HEK293 (cell line): ENCODE results near the gene ARHGAP25.

Experiments
- CTCF ChIA-PET: fragments of 350-600 bp; formaldehyde crosslinking; extraction: SDS; loops from one replicate; lab custom pipeline; 2021; ENCODE audit warnings: antibody characterized with exemption; lab: Yijun Ruan, JAX
- POLR2A ChIA-PET: fragments of 300-600 bp; formaldehyde crosslinking; extraction: SDS; loops from one replicate; lab custom pipeline; 2020; ENCODE audit warnings: antibody characterized with exemption, inconsistent platforms; lab: Yijun Ruan, JAX
- H3K27ac ChIP-seq: fragments of 200-500 bp; sonication (Bioruptor generic); 2 replicates; pipeline ENCODE4 v1.5.1; 2014; ENCODE audit warnings: low read depth, low read length, control low read depth, inconsistent platforms; ENCODE audit errors: extremely low read depth
- H3K36me3 ChIP-seq, 2 experiments: fragments of 200-500 bp in 1 of 2; sonication (Bioruptor generic) in 1 of 2; 1 replicate in 1 of 2; 2 replicates in 1 of 2; pipeline ENCODE4 v1.5.1; 2014 to 2017; ENCODE audit warnings: inconsistent platforms in 2 of 2, low read length in 2 of 2; ENCODE audit not compliant: control insufficient read depth in 2 of 2, insufficient read depth in 1 of 2
- H3K4me1 ChIP-seq: fragments of 200-500 bp; sonication (Bioruptor generic); 2 replicates; pipeline ENCODE4 v1.5.1; 2014; ENCODE audit warnings: mild to moderate bottlenecking, low read length, inconsistent platforms; ENCODE audit not compliant: control insufficient read depth, insufficient read depth
- H3K4me3 ChIP-seq: 2 replicates; pipeline ENCODE4 v1.5.1; 2011; ENCODE audit warnings: low read depth, mild to moderate bottlenecking, control low read depth, low read length, moderate library complexity
- H3K9me3 ChIP-seq: fragments of 200-500 bp; sonication (Bioruptor generic); 2 replicates; pipeline ENCODE4 v1.5.1; 2014; ENCODE audit warnings: low read depth, low read length, inconsistent platforms; ENCODE audit not compliant: control insufficient read depth, insufficient read depth
- BCL11A ChIP-seq: fragments of 450-650 bp; formaldehyde crosslinking; IDR thresholded peaks from 2 replicates; pipeline ENCODE4 v1.5.1; 2016; ENCODE audit warnings: low read depth, missing biosample characterization, missing genetic modification characterization
- HOXD13 ChIP-seq: sonication (generic); formaldehyde crosslinking; IDR thresholded peaks from 2 replicates; pipeline ENCODE4 v1.8.0; 2022; ENCODE audit warnings: missing genetic modification reagents, borderline replicate concordance
- OVOL3 ChIP-seq: fragments of 450-650 bp; formaldehyde crosslinking; IDR thresholded peaks from 2 replicates; pipeline ENCODE4 v1.5.1; 2016; ENCODE audit warnings: missing biosample characterization, missing genetic modification characterization
- ZNF16 ChIP-seq: fragments of 450-650 bp; formaldehyde crosslinking; IDR thresholded peaks from 2 replicates; pipeline ENCODE4 v1.5.1; 2016; ENCODE audit warnings: low read depth, missing biosample characterization, missing genetic modification characterization
- ZNF19 ChIP-seq: fragments of 450-650 bp; formaldehyde crosslinking; IDR thresholded peaks from 2 replicates; pipeline ENCODE4; 2016; ENCODE audit warnings: missing biosample characterization, missing genetic modification characterization, low read depth
- ZNF221 ChIP-seq: fragments of 450-650 bp; formaldehyde crosslinking; IDR thresholded peaks from 2 replicates; pipeline ENCODE4 v1.5.1; 2017; ENCODE audit warnings: missing biosample characterization, missing genetic modification characterization, borderline replicate concordance
- ZNF26 ChIP-seq: fragments of 450-650 bp; formaldehyde crosslinking; IDR thresholded peaks from 2 replicates; pipeline ENCODE4 v1.5.1; 2016; ENCODE audit warnings: missing biosample characterization, missing genetic modification characterization
- ZNF280D ChIP-seq: fragments of 450-650 bp; formaldehyde crosslinking; IDR thresholded peaks from 2 replicates; pipeline ENCODE4 v1.5.1; 2016; ENCODE audit warnings: missing biosample characterization, missing genetic modification characterization
- ZNF302 ChIP-seq: fragments of 450-650 bp; formaldehyde crosslinking; IDR thresholded peaks from 2 replicates; pipeline ENCODE4 v1.5.1; 2016; ENCODE audit warnings: missing biosample characterization, missing genetic modification characterization, low read depth
- ZNF335 ChIP-seq: fragments of 450-650 bp; formaldehyde crosslinking; conservative IDR thresholded peaks from 2 replicates; pipeline ENCODE4 v1.5.1; 2016; ENCODE audit warnings: missing biosample characterization, missing genetic modification characterization
- ZNF398 ChIP-seq: fragments of 450-650 bp; formaldehyde crosslinking; IDR thresholded peaks from 2 replicates; pipeline ENCODE4 v1.5.1; 2017; ENCODE audit warnings: missing biosample characterization, missing genetic modification characterization
- ZNF549 ChIP-seq: fragments of 450-650 bp; IDR thresholded peaks from 2 replicates; pipeline ENCODE4 v1.5.1; 2018; ENCODE audit warnings: missing biosample characterization, missing genetic modification characterization, mild to moderate bottlenecking, inconsistent platforms, moderate library complexity
- ZNF561 ChIP-seq: fragments of 450-650 bp; IDR thresholded peaks from 2 replicates; pipeline ENCODE4 v1.5.1; 2018; ENCODE audit warnings: missing biosample characterization, missing genetic modification characterization, borderline replicate concordance
- ZNF610 ChIP-seq: fragments of 450-650 bp; formaldehyde crosslinking; IDR thresholded peaks from 2 replicates; pipeline ENCODE4 v1.5.1; 2016; ENCODE audit warnings: missing biosample characterization, missing genetic modification characterization, borderline replicate concordance
- ZNF664 ChIP-seq: fragments of 450-650 bp; formaldehyde crosslinking; IDR thresholded peaks from 2 replicates; pipeline ENCODE4 v1.5.1; 2016; ENCODE audit warnings: missing biosample characterization, missing genetic modification characterization
- ZNF777 ChIP-seq: fragments of 450-650 bp; formaldehyde crosslinking; IDR thresholded peaks from 2 replicates; pipeline ENCODE4 v1.5.1; 2017; ENCODE audit warnings: missing biosample characterization, missing genetic modification characterization, borderline replicate concordance
- TF ChIP-seq, protein P1 (sequence below): fragments of 450-650 bp; formaldehyde crosslinking; IDR thresholded peaks from 2 replicates; pipeline ENCODE4 v1.5.1; 2016; ENCODE audit warnings: missing biosample characterization, missing genetic modification characterization
- TF ChIP-seq, protein P2 (sequence below): fragments of 450-650 bp; formaldehyde crosslinking; IDR thresholded peaks from 2 replicates; pipeline ENCODE4 v1.5.1; 2016; ENCODE audit warnings: missing biosample characterization, missing genetic modification characterization, low read depth

Gene ARHGAP25

DNA sequence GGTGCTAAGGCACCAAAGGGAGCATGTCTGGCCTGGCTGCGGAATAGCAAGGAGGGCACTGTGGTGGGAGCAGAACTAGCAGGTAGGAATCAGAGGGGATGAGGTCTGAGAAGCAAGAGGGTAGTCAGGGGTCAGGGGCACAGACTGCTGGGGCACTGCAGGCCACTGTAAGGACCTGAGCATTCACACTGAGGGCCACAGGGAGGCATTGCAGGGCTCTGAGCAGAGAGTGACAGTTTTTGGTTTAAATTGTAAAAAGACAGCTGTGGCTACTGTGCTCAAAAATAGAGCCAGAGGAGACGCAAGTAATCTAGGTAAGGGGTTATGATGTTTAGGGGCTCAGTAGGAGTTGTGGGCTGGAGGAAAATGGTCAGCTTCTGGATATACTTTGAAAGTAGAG is 41.5 kb downstream of the ARHGAP25 start (continued):
- TF ChIP-seq ZNF398 (tag by site-specific recombination) (no peak), ZNF549 (no peak), ZNF280D (tag by site-specific recombination) (no peak), ZNF664 (tag by site-specific recombination) (no peak), ZNF19 (tag by site-specific recombination) (no peak), ZNF221 (tag by site-specific recombination) (no peak)

GRCh38 chr2:68779595-68779994 is 45.0 kb downstream of the ARHGAP25 start:
- Histone ChIP-seq H3K4me1 (no peaks in the 10 kb centered on the region), H3K4me3 (no peak overlapping the region), H3K9me3 (no peaks in the 10 kb centered on the region), H3K36me3 (no peaks in the 10 kb centered on the region), H3K27ac (no peak overlapping the region)
- POLR2A ChIA-PET: no interaction called here
- TF ChIP-seq BCL11A (no peak), ZNF610 (tag by site-specific recombination) (no peak), ZNF561 (no peak)
- CTCF ChIA-PET: interaction anchor here (1.7 kb wide), 1 partner anchor 27 kb away, joined by 4 read pairs; no protein-coding TSS in a partner anchor

DNA sequence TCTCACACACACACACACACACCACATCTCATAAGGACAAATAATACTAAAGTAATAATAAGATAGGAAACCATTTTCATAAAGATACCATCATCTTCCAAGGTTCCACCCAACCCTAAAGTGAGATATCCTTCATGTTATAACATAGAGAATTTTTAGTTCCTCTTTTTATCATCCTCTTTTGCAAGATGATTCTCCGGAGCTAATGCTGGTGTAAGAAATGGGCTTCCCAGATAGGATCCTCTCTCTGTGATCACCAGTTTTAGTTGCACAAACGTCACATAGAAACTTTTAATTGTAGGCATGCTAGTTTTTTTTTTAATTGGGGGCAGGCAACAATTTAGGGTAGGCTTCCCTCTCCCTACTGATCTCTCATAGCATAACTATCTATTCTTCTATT is 49.6 kb downstream of the ARHGAP25 start:
- CTCF ChIA-PET: interaction anchor here (0.7 kb wide), 1 partner anchor 123 kb away, joined by 3 read pairs; no protein-coding TSS in a partner anchor

More for the DNA sequence above, 49.6 kb downstream of the ARHGAP25 start:
- Histone ChIP-seq H3K27ac (no peak overlapping the region), H3K4me1 (no peaks in the 10 kb centered on the region), H3K36me3 (no peaks in the 10 kb centered on the region), H3K9me3 (no peaks in the 10 kb centered on the region), H3K4me3 (no peak overlapping the region)
- POLR2A ChIA-PET: no interaction called here
- TF ChIP-seq ZNF16 (tag by site-specific recombination) (no peak), HOXD13 (CRISPR knock-in tag) (no peak), ZNF335 (no peak), OVOL3 (tag by site-specific recombination) (no peak), ZNF26 (tag by site-specific recombination) (no peak), ZNF302 (tag by site-specific recombination) (no peak), ZNF777 (tag by site-specific recombination) (no peak)
- TF ChIP-seq, protein P1, sequence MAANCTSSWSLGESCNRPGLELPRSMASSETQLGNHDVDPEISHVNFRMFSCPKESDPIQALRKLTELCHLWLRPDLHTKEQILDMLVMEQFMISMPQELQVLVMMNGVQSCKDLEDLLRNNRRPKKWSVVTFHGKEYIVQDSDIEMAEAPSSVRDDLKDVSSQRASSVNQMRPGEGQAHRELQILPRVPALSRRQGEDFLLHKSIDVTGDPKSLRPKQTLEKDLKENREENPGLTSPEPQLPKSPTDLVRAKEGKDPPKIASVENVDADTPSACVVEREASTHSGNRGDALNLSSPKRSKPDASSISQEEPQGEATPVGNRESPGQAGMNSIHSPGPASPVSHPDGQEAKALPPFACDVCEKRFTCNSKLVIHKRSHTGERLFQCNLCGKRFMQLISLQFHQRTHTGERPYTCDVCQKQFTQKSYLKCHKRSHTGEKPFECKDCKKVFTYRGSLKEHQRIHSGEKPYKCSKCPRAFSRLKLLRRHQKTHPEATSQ: no peak
- TF ChIP-seq, protein P2, sequence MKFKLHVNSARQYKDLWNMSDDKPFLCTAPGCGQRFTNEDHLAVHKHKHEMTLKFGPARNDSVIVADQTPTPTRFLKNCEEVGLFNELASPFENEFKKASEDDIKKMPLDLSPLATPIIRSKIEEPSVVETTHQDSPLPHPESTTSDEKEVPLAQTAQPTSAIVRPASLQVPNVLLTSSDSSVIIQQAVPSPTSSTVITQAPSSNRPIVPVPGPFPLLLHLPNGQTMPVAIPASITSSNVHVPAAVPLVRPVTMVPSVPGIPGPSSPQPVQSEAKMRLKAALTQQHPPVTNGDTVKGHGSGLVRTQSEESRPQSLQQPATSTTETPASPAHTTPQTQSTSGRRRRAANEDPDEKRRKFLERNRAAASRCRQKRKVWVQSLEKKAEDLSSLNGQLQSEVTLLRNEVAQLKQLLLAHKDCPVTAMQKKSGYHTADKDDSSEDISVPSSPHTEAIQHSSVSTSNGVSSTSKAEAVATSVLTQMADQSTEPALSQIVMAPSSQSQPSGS (tag by site-specific recombination): no peak
